Thymus (tissue), 11 donors: Measurements from ENCODE around the gene GNAL. TPM values are rescaled to one million over a fixed set of nuclear protein-coding genes. Genes with fewer than 3 reads are reported as not detected.
"Not testable (repeated sequence)": the region's sequence is repeated elsewhere in the genome, so short reads cannot be mapped to it uniquely, and the experiment has no call there.

Experiments
- DNase-seq, 9 donors: peaks; one replicate each; pipeline ENCODE4 v3.0.0-alpha.2; 2013; ENCODE audit warnings: low spot score in 9 of 9, low read depth in 6 of 9, missing footprints in 1 of 9
- H3K27ac ChIP-seq, 2 donors: one replicate each; pipeline ENCODE4 v1.5.1; 2013; ENCODE audit warnings: control low read depth in 1 of 2, low read depth in 1 of 2, low read length in 1 of 2, mild to moderate bottlenecking in 1 of 2, moderate library complexity in 1 of 2
- H3K27me3 ChIP-seq, 2 donors: one replicate each; pipeline ENCODE4 v1.5.1; 2013; ENCODE audit warnings: low read length in 1 of 2; ENCODE audit not compliant: control insufficient read depth in 2 of 2, insufficient read depth in 1 of 2
- H3K36me3 ChIP-seq, 2 donors: one replicate each; pipeline ENCODE4 v1.5.1; 2013; ENCODE audit warnings: low read length in 1 of 2, mild to moderate bottlenecking in 1 of 2, moderate library complexity in 1 of 2; ENCODE audit not compliant: control insufficient read depth in 2 of 2, insufficient read depth in 2 of 2
- H3K4me1 ChIP-seq, 2 donors: one replicate each; pipeline ENCODE4 v1.5.1; 2013; ENCODE audit warnings: low read length in 2 of 2; ENCODE audit not compliant: control insufficient read depth in 2 of 2, insufficient read depth in 2 of 2
- H3K4me3 ChIP-seq, 2 donors: one replicate each; pipeline ENCODE4 v1.5.1; 2013; ENCODE audit warnings: low read length in 2 of 2, control low read depth in 1 of 2, mild to moderate bottlenecking in 1 of 2
- H3K9me3 ChIP-seq, 2 donors: one replicate each; pipeline ENCODE4 v1.5.1; 2013; ENCODE audit warnings: low read length in 1 of 2, mild to moderate bottlenecking in 1 of 2; ENCODE audit not compliant: control insufficient read depth in 2 of 2, insufficient read depth in 1 of 2
- WGBS: extraction: QIAGEN DNeasy Blood & Tissue Kit; methylation state at CpG from one replicate; pipeline ENCODE4 v1.1.7; 2013; 5-methylcytosine and 5-hydroxymethylcytosine counted together
- polyA plus RNA-seq: library from polyadenylated mRNA; stranded (reverse); fragments of 200-250 nt; gene quantifications from one replicate; pipeline ENCODE4 v1.2.3, GENCODE V29; 2013
- total RNA-seq: library from RNA; stranded (reverse); fragments of 120-200 nt; gene quantifications from one replicate; pipeline ENCODE4 v1.2.4, GENCODE V29; 2013
- donor health status: healthy.

The GNAL gene
- total and polyA plus RNA-seq, 2 donors = 1.7 to 7.5 TPM

- Histone ChIP-seq H3K27ac (no peak overlapping the region), H3K36me3 (no peaks in the 10 kb centered on the region), H3K9me3 (no peaks in the 10 kb centered on the region), H3K4me3 (no peak overlapping the region), H3K27me3 (peaks cover 0 to 11% of the 10 kb centered on the region in 2 donors), H3K4me1 (no peaks in the 10 kb centered on the region)
- DNase-seq = no peak
- 80% methylated on average over 8 of the region's 8 CpGs for WGBS
Measured at GRCh38 chr18:11672846-11673454, 16.1 kb upstream of the GNAL start.

GRCh38 chr18:11673560-11673959 lies 15.5 kb upstream of the GNAL start:
- H3K27ac ChIP-seq = no peak overlapping the region
- H3K4me1 ChIP-seq = no peaks in the 10 kb centered on the region
- no peaks in the 10 kb centered on the region for H3K36me3 ChIP-seq
- DNase-seq = no peak
- 81% methylated on average over 9 of the region's 9 CpGs for WGBS
- H3K9me3 ChIP-seq = no peaks in the 10 kb centered on the region
- peaks cover 0 to 11% of the 10 kb centered on the region in 2 donors for H3K27me3 ChIP-seq
- H3K4me3 ChIP-seq = no peak overlapping the region

DNA sequence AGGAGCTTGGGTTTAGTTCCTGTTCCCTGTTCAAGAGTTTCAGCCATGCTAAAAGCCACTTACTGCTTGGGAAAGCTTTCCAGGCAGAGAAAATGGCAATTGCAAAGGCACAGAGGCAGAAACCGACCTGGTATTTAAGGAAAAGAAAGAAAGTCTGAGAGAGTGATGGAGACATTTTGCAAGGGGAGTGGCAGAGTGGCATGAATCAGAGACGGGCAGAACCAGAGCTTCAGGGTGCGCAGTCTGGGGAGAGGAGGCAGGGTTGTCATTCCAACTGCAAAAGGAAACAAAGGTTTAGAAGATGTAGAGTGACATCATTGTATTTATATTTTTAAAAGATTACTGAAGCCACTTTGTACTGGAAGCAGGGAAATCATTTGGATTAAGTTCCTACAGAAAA lies 14.9 kb upstream of the GNAL start:
- Histone ChIP-seq H3K27me3 (peaks cover 0 to 11% of the 10 kb centered on the region in 2 donors), H3K4me1 (no peaks in the 10 kb centered on the region), H3K36me3 (no peaks in the 10 kb centered on the region), H3K9me3 (no peaks in the 10 kb centered on the region), H3K4me3 (no peak overlapping the region), H3K27ac (no peak overlapping the region)
- 89% methylated on average over 3 of the region's 3 CpGs for WGBS
- DNase-seq = no peak

GRCh38 chr18:11676386-11676785 lies 12.7 kb upstream of the GNAL start:
- no peaks in the 10 kb centered on the region for H3K4me1 ChIP-seq
- H3K9me3 ChIP-seq = no peaks in the 10 kb centered on the region
- H3K4me3 ChIP-seq = no peak overlapping the region
- H3K36me3 ChIP-seq = no peaks in the 10 kb centered on the region
- WGBS = 87% methylated on average over 10 of the region's 10 CpGs
- peaks cover 0 to 6% of the 10 kb centered on the region in 2 donors for H3K27me3 ChIP-seq
- no peak for DNase-seq
- H3K27ac ChIP-seq = no peak overlapping the region

- WGBS = 84% methylated on average over 6 of the region's 6 CpGs
- Histone ChIP-seq H3K4me3 (no peak overlapping the region), H3K4me1 (no peaks in the 10 kb centered on the region), H3K27ac (no peak overlapping the region), H3K27me3 (peaks cover 0 to 6% of the 10 kb centered on the region in 2 donors), H3K36me3 (no peaks in the 10 kb centered on the region), H3K9me3 (no peaks in the 10 kb centered on the region)
- DNase-seq = no peak
Measured at GRCh38 chr18:11676867-11677266, 12.2 kb upstream of the GNAL start.

- no peak for DNase-seq
- no peaks in the 10 kb centered on the region for H3K36me3 ChIP-seq
- H3K27ac ChIP-seq = no peak overlapping the region
- H3K4me3 ChIP-seq = no peak overlapping the region
- 90% methylated on average over 3 of the region's 3 CpGs for WGBS
- no peaks in the 10 kb centered on the region for H3K9me3 ChIP-seq
- H3K4me1 ChIP-seq = no peaks in the 10 kb centered on the region
- H3K27me3 ChIP-seq = no peaks in the 10 kb centered on the region
Measured at GRCh38 chr18:11678211-11678610, 10.9 kb upstream of the GNAL start.

GRCh38 chr18:11689669-11690565 lies 853 bp downstream of the GNAL start:
- Histone ChIP-seq H3K27ac (peak overlapping the region in 1 of 2 donors; percentile 36), H3K36me3 (no peaks in the 10 kb centered on the region), H3K4me3 (peak overlapping the region in 1 of 2 donors; percentile 47), H3K4me1 (peaks cover 11 to 14% of the 10 kb centered on the region in 2 donors), H3K27me3 (peaks cover 18 to 59% of the 10 kb centered on the region in 2 donors), H3K9me3 (no peaks in the 10 kb centered on the region)
- DNase-seq = peak in 1 of 9 donors; percentile 51
- 1% methylated on average over 72 of the region's 72 CpGs for WGBS

GRCh38 chr18:11690660-11691059 lies 1.6 kb downstream of the GNAL start:
- not testable (repeated sequence) for H3K27ac ChIP-seq, H3K36me3 ChIP-seq, H3K4me3 ChIP-seq, DNase-seq, H3K9me3 ChIP-seq
- H3K27me3 ChIP-seq = peaks cover 18 to 59% of the 10 kb centered on the region in 2 donors
- WGBS = 57% methylated on average over 3 of the region's 5 CpGs
- H3K4me1 ChIP-seq = peaks cover 11 to 14% of the 10 kb centered on the region in 2 donors

- Histone ChIP-seq H3K9me3 (no peaks in the 10 kb centered on the region), H3K4me1 (no peaks in the 10 kb centered on the region), H3K36me3 (no peaks in the 10 kb centered on the region), H3K27me3 (peaks cover 4 to 29% of the 10 kb centered on the region in 2 donors), H3K4me3 (no peak overlapping the region), H3K27ac (no peak overlapping the region)
- DNase-seq = no peak
- 94% methylated on average over 2 of the region's 2 CpGs for WGBS
Measured at GRCh38 chr18:11695736-11696135, 6.7 kb downstream of the GNAL start.
